Measurements from ENCODE around the gene SPINK1.

SPINK1 gene

DNA sequence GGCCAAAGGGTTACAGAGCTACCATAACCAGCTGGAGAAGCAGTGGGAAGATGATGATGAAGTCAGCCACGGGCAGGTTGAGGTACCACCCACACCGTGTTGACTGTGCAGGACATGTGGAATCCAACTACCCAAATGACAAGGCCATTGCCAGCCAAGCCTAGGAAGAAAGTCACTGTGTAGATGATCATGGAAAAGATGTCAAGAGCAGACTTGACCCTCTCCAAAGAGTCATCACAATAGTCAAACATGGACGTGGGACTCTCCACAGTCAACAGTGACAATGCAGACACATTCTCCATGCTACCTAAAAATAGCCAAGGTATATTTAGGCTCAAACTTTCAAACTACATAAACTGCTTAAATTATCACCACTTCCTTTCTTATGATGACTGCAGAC, 20.9 kb upstream of the SPINK1 start:
- TF ChIP-seq, protein P1, sequence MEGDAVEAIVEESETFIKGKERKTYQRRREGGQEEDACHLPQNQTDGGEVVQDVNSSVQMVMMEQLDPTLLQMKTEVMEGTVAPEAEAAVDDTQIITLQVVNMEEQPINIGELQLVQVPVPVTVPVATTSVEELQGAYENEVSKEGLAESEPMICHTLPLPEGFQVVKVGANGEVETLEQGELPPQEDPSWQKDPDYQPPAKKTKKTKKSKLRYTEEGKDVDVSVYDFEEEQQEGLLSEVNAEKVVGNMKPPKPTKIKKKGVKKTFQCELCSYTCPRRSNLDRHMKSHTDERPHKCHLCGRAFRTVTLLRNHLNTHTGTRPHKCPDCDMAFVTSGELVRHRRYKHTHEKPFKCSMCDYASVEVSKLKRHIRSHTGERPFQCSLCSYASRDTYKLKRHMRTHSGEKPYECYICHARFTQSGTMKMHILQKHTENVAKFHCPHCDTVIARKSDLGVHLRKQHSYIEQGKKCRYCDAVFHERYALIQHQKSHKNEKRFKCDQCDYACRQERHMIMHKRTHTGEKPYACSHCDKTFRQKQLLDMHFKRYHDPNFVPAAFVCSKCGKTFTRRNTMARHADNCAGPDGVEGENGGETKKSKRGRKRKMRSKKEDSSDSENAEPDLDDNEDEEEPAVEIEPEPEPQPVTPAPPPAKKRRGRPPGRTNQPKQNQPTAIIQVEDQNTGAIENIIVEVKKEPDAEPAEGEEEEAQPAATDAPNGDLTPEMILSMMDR (IDR thresholded peaks at IDR 0.05; ENCODE audit: low read depth, low read length, missing control alignments) = no peak
- DNase-seq (ENCODE audit: low read depth) = no peak

DNA sequence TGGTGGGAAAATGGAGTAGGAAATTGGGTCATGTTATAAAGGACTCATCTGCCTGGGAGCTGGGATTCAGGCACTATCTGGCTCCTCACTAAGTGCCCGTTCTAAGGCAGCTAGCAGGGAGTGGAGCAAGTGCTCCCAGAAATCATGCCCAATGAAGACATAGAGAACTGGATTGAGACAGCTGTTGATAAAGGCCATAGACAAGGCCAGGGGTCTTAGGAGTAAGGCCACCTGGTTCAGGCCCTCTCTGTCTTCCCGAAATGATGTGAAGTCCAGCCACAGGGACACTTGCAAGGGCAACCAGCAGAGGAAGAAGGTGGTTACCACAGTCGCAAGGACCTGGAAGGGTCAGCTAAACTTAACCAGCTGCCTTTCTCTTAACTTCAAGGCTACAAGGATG, 20.1 kb upstream of the SPINK1 start:
- no peak overlapping the region for H3K4me3 ChIP-seq (ENCODE audit: low read depth, low read length)
- TF ChIP-seq, protein P1 (IDR thresholded peaks at IDR 0.05; ENCODE audit: low read depth, low read length, missing control alignments) = no peak
- no peak for DNase-seq (ENCODE audit: low read depth)

More for the DNA sequence above, 20.9 kb upstream of the SPINK1 start:
- no peak overlapping the region for H3K4me3 ChIP-seq (ENCODE audit: low read depth, low read length)

DNA sequence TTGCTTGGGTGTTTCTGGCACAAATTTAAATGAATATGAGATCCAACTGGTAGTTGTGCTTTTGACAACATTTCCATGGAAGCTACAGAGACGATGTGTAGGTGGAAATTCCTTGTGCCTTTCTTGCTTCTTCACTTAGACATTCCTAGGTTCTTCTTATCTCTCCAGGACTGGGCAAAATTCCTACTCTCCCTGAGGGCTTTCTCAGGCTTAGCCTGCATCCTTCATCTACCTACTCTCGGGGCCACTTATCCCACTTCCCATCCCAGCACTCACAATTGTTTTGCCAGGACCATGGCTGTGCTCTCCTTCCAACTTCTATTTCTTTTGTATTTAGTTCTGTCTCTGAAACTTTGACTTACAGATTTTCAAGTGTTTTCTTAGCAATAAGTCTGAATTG, 17.8 kb upstream of the SPINK1 start:
- no peak for DNase-seq (ENCODE audit: low read depth)
- TF ChIP-seq, protein P1 (IDR thresholded peaks at IDR 0.05; ENCODE audit: low read depth, low read length, missing control alignments) = no peak

DNA sequence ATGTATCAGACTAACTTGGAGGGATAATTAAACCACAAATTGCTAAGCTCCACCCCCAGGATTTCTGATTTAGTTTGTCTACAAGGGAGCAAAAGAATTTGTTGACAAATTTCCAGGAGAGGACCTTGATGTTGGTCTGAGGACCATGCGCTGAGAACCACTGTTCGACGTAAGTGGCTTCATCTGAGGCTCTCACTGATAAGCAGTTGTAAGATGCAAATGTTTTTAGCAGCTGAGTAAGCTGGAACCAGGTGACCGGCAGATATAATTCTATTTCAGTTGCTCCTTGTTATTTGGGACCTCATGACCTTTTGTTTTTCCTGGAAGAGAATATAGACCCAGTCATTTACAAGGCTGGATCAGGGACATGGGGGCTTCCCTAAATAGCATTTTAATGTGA, 14.1 kb upstream of the SPINK1 start:
- DNase-seq (ENCODE audit: low read depth) = no peak
- TF ChIP-seq, protein P1 (IDR thresholded peaks at IDR 0.05; ENCODE audit: low read depth, low read length, missing control alignments) = no peak
- H3K4me3 ChIP-seq (ENCODE audit: low read depth, low read length) = no peak overlapping the region

More for the DNA sequence above, 17.8 kb upstream of the SPINK1 start:
- no peak overlapping the region for H3K4me3 ChIP-seq (ENCODE audit: low read depth, low read length)

DNA sequence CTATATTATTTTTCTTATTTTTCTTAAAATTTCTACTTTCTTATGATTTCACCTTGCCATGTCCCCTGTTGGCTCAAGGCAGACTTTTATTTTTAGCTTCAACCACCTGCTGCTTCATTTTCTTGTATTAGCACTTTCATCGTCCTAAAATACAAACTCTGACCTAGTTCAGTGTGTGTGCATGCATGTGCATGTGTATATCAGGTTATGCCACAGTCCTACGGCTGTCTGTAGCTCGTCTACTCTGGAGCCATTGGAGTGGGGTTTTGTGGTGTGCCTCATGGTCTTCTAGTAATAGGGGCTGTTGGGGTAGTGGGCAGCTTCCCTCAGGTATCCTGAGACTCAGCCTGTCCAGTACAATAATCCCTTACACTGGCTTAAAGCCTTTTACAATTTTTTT, 13.4 kb upstream of the SPINK1 start:
- no peak for DNase-seq (ENCODE audit: low read depth)
- H3K4me3 ChIP-seq (ENCODE audit: low read depth, low read length) = no peak overlapping the region
- TF ChIP-seq, protein P1 (IDR thresholded peaks at IDR 0.05; ENCODE audit: low read depth, low read length, missing control alignments) = no peak

DNA sequence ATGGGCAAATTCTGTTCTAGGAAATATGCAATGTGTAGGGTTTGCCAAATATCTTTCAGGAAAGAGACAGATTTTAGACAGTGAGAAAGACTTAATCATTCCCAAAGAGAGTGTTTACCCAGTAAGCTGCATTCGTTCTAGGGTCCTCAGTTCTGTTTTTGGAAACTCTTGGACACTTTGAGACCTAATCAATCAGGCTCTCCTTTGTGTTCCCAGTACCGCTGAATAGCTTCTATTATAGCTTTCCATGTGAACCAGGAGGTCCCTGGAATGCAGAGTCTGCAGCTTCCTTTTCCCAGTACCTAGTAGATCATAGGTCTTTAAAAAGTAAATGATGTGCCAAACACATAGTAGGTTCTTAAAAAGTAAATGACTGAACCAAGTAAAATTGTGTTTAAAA, 11.4 kb upstream of the SPINK1 start:
- no peak for DNase-seq (ENCODE audit: low read depth)
- TF ChIP-seq, protein P1 (IDR thresholded peaks at IDR 0.05; ENCODE audit: low read depth, low read length, missing control alignments) = no peak
- no peak overlapping the region for H3K4me3 ChIP-seq (ENCODE audit: low read depth, low read length)

DNA sequence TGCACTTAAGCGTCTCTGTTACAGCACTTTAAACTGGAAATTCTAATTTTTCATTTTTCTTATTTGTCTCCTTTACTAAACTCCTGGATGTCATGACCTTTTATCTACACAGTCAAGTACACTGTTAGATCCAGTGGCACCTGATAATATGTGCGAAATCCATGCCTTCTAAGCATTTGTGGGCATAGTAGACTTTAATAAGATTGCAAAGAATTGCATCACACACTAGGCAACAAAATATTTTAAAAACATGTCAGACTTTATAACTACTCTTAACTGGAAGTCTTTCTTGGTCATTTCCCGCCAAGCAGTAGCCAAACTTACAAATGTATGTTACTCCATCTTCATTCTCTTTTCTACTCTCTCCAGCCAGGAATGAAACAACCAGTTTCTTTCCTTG, 5.0 kb upstream of the SPINK1 start:
- TF ChIP-seq, protein P1 (IDR thresholded peaks at IDR 0.05; ENCODE audit: low read depth, low read length, missing control alignments) = no peak
- H3K4me3 ChIP-seq (ENCODE audit: low read depth, low read length) = no peak overlapping the region
- DNase-seq (ENCODE audit: low read depth) = no peak
